ENCODE data around the gene PPP2R5C.

Gene PPP2R5C

DNA sequence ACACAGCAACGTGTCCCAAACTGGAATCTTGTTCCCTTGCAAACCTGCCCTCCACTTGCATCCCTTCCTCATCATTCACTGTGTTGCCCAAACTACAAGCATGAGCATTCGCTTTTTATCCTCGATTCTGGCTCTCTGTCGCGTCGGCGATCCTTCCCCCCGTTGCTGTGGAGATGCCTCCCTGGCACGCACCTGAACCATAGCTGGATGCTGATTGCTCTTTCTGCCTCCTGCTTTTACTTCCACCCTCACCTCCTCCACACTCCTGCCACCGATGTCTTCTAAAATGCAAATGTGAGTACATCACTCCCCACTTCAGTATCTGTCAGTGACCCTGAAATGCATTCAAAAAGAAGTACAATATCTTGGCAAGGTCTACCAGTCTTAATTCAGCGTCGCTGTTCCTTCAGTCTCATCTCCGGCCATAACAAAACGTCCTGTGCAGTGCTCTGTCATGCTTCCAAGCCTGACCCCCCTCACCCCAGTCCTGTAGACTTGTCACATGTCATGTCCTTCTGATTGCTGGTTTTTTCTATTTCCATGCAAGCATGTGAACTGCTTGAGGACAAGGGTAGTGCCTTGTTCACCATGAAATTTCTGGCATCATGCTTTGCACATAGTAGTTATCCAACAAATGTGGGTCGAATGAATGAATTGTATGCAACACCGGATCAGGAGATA is 2.5 kb upstream of the PPP2R5C start:
- Histone ChIP-seq H3K27ac (no peak overlapping the region), H3K4me3 (no peak overlapping the region)
- DNase-seq (ENCODE audit: low spot score), result peak; percentile 70
- TF ChIP-seq CTCF (IDR thresholded peaks at IDR 0.05), result no peak

DNA sequence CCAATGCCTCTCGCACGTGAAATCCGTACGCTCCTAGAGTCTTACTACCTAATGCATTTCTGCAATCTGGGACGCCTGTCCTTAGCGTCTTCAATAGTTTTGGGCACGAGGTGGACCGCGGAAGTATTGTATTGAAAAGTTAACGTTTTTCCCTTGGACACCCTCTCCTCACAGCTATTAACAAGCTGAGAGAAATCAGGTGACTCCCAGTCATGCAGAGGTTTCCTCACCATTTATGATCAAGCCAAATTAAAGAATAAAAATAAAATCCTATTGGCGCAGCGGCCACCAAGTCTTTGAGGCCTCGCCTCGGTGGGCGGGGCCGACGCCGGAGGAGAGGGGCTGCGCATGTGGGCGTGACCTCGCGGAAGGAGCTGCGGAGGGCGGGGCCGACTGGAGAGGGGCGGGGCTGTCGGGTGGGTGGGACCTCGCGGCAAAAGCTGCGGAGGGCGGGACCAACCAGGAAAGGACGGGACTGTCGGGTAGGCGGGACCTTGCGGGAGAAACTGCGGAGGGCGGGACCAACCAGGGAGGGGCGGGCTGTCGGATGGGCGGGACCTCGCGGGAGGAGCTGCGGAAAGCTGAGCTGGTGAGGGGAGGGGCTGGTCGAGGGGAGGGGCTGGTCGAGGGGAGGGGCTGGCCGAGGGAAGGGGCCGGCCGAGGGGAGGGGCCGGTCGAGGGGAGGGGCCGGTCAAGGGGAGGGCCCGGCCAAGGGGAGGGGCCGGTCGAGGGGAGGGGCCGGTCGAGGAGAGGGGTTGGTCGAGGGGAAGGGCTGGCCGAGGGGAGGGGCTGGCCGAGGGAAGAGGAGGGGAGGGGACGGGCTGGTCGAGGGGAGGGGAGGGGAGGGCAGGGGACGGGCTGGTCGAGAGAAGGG is 1.1 kb upstream of the PPP2R5C start:
- H3K27ac ChIP-seq, result peak overlapping the region; percentile 92 to 93
- peak; percentile 99 for DNase-seq (ENCODE audit: low spot score)
- peak overlapping the region; percentile 81 for H3K4me3 ChIP-seq
- TF ChIP-seq CTCF (IDR thresholded peaks at IDR 0.05), result no peak

- TF ChIP-seq CTCF (IDR thresholded peaks at IDR 0.05), result no peak
- DNase-seq (ENCODE audit: low spot score), result no peak
- H3K27ac ChIP-seq, result peak overlapping the region; percentile 80 to 93
These were observed 496 bp downstream of the PPP2R5C start for GRCh38 chr14:101761881-101762529.

GRCh38 chr14:101762530-101763101 is 1.1 kb downstream of the PPP2R5C start:
- Histone ChIP-seq H3K4me3 (peak overlapping the region; percentile 81), H3K27ac (peak overlapping the region in 1 of 2 donors; percentile 93)
- no peak for DNase-seq (ENCODE audit: low spot score)
- no peak for TF ChIP-seq CTCF (IDR thresholded peaks at IDR 0.05)

More at GRCh38 chr14:101761881-101762529, 496 bp downstream of the PPP2R5C start:
- H3K4me3 ChIP-seq, result peak overlapping the region; percentile 81

DNA sequence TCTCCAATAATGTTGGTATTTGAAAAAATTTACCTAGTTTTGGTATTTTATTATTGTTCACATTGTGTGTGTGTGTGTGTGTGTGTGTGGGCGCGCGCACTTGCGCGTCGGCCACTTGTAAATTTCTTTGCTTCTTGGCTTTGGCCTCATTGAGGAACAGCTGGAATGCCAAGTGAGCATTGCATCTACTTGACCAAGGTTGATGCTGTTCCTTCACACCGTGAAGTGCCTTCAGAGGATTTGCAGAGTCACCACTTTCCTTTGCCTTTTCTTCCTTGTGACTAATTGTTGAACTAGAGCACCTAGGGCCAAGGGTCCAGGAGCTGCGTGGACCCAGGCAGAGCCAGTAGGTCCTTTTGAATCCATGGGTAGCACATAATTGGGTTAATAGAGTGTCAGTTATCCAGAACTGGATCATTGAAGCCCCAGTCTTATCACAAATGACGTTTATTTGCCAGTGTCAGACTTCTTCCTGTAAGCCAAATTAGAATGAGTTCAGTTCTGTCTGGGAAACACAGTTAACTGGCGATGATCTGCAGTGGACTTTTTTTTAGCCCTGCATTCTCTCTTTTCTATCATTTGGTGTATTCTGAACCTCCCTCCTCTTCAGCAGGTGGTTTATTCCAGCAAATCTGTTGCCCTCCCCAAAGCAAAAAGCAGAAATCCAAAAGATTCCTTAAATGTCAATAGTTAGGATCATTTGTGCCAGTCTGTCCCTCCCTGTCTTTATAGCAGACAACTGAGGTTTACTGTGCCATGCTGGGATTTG is 2.6 kb downstream of the PPP2R5C start:
- no peak overlapping the region for H3K27ac ChIP-seq
- no peak overlapping the region for H3K4me3 ChIP-seq
- no peak for DNase-seq (ENCODE audit: low spot score)
- TF ChIP-seq CTCF (IDR thresholded peaks at IDR 0.05), result no peak

GRCh38 chr14:101767618-101768362 is 6.3 kb downstream of the PPP2R5C start:
- H3K4me3 ChIP-seq, result no peak overlapping the region
- no peak for DNase-seq (ENCODE audit: low spot score)
- H3K27ac ChIP-seq, result no peak overlapping the region
- no peak for TF ChIP-seq CTCF (IDR thresholded peaks at IDR 0.05)
